Mesendoderm (in vitro differentiated cells): ENCODE results near the gene GLRX2.

Experiments used
- DNase-seq: peaks from one replicate; pipeline ENCODE4 v3.0.0; 2013
- H2AK5ac ChIP-seq: 2 replicates; pipeline ENCODE4 v1.6.1; 2013; ENCODE audit warnings: low read length, inconsistent platforms
- H2BK120ac ChIP-seq: 2 replicates; pipeline ENCODE4 v1.6.1; 2013; ENCODE audit warnings: low read depth, mild to moderate bottlenecking, low read length, moderate library complexity, mixed read lengths
- H2BK15ac ChIP-seq: replicated peaks from 2 replicates; pipeline ENCODE4 v1.6.1; 2013; ENCODE audit warnings: low read depth, mild to moderate bottlenecking, moderate library complexity
- H2BK5ac ChIP-seq: 2 replicates; pipeline ENCODE4 v1.6.1; 2013; ENCODE audit warnings: low read length, inconsistent platforms
- H3K18ac ChIP-seq: 2 replicates; pipeline ENCODE4 v1.6.1; 2013; ENCODE audit warnings: mild to moderate bottlenecking, low read length, mixed read lengths
- H3K23ac ChIP-seq: one replicate; pipeline ENCODE4 v1.6.1; 2013; ENCODE audit warnings: low read length
- H3K27ac ChIP-seq: 2 replicates; pipeline ENCODE4 v1.5.1; 2013; ENCODE audit warnings: low read depth, mild to moderate bottlenecking, inconsistent platforms, low read length, moderate library complexity
- H3K27me3 ChIP-seq: 2 replicates; pipeline ENCODE4 v1.6.1; 2013; ENCODE audit warnings: low read length, control low read depth, mild to moderate bottlenecking, inconsistent platforms; ENCODE audit not compliant: insufficient read depth, poor library complexity
- H3K36me3 ChIP-seq: 2 replicates; pipeline ENCODE4 v1.6.1; 2013; ENCODE audit warnings: low read length, inconsistent platforms; ENCODE audit not compliant: control insufficient read depth, insufficient read depth
- H3K4ac ChIP-seq: one replicate; pipeline ENCODE4 v1.6.1; 2013; ENCODE audit warnings: low read depth, mild to moderate bottlenecking, low read length, moderate library complexity
- H3K4me1 ChIP-seq: 2 replicates; pipeline ENCODE4 v1.6.1; 2013; ENCODE audit warnings: low read depth, low read length, inconsistent platforms; ENCODE audit not compliant: control insufficient read depth
- H3K4me2 ChIP-seq: 2 replicates; pipeline ENCODE4 v1.6.1; 2013; ENCODE audit warnings: low read length
- H3K4me3 ChIP-seq: 2 replicates; pipeline ENCODE4 v1.5.1; 2013; ENCODE audit warnings: mild to moderate bottlenecking, low read length
- H3K56ac ChIP-seq: one replicate; pipeline ENCODE4 v1.6.1; 2013; ENCODE audit warnings: low read length
- H3K79me1 ChIP-seq: 2 replicates; pipeline ENCODE4 v1.6.1; 2013; ENCODE audit warnings: low read length, inconsistent platforms
- H3K79me2 ChIP-seq: 2 replicates; pipeline ENCODE4 v1.6.1; 2013; ENCODE audit warnings: mild to moderate bottlenecking, low read length; ENCODE audit not compliant: control insufficient read depth, insufficient read depth
- H3K9ac ChIP-seq: 2 replicates; pipeline ENCODE4 v1.6.1; 2013; ENCODE audit warnings: low read length, inconsistent platforms
- H4K5ac ChIP-seq: one replicate; pipeline ENCODE4 v1.6.1; 2013; ENCODE audit warnings: low read length
- H4K8ac ChIP-seq: one replicate; pipeline ENCODE4 v1.6.1; 2013; ENCODE audit warnings: low read depth, mild to moderate bottlenecking, control low read depth, low read length, moderate library complexity
- WGBS: extraction: QIAGEN DNeasy Blood & Tissue Kit; methylation state at CpG from one replicate; pipeline ENCODE4 v1.1.7; 2013; ENCODE audit warnings: low lambda C conversion rate, missing lambda C conversion rate; ENCODE audit not compliant: insufficient coverage; ENCODE audit errors: extremely low coverage; 5-methylcytosine and 5-hydroxymethylcytosine counted together

Gene GLRX2

DNA sequence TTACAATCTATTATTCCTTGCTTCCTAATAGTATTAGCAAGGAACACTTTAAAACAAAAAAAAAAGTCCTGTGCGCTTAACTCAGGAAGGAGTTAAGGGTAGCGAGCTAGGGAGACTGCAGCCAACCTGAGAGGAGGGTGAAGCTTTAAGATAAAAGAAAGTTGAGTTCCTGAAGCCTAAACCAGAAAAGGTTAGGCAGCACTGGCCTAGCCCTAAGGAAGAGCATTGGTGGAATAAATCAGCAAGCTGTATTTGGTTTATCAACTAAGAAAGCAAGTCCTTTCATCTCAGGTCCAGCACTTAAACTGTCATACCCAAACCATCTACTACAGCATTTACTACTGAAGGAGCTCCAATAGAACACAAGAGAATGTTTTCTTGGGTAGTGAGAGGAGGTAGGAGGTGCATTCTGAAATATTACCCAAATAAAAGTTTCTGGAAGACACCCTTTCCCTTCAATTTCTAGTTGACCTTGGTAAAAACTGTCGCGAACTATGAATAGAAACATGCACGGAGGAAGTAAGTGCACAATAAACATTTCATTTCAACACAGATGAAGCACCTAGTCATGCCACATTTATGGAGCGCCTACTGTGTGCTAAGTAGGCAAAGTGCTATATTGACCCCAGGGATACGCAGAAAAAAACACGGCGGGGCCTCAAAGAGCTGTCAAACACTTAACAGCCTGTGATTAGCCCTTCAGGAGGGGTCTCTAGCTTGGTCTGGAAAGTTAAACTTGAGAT is 1.3 kb downstream of the GLRX2 start:
- Histone ChIP-seq H2BK15ac (no peak overlapping the region), H3K27me3 (no peaks in the 10 kb centered on the region), H2AK5ac (no peak overlapping the region), H3K4me1 (peaks cover 5% of the 10 kb centered on the region), H4K8ac (no peak overlapping the region), H3K9ac (peak overlapping the region; percentile 79), H3K18ac (no peak overlapping the region), H2BK5ac (no peak overlapping the region), H3K4me3 (peak overlapping the region; percentile 83), H3K36me3 (no peaks in the 10 kb centered on the region), H4K5ac (no peak overlapping the region), H2BK120ac (no peak overlapping the region), H3K56ac (peak overlapping the region; percentile 94), H3K79me2 (no peaks in the 10 kb centered on the region), H3K4ac (no peak overlapping the region), H3K79me1 (no peaks in the 10 kb centered on the region), H3K27ac (no peak overlapping the region), H3K23ac (peak overlapping the region; percentile 81), H3K4me2 (peak overlapping the region; percentile 45)
- DNase-seq: peak; percentile 31
- WGBS: no CpG with 5 or more reads among the region's 9 CpGs

DNA sequence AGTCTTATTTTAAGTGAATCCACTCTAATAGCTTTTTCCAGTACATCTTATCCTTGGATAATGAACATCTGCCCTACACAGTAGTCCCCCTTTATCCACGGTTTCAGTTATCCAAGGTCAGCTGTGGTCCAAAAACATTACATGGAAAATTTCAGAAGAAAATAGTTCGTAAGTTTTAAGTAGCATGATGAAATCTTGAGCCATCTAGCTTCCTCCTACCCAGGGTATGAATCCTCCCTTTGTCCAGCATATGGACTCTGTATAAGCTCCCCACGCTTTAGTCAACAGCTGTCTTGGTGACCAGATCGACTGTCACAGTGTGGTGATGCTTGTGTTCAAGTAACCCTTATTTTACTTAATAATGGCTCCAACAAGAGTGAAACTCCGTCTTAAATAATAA is 2.6 kb downstream of the GLRX2 start:
- no peak overlapping the region for H3K9ac ChIP-seq
- H3K23ac ChIP-seq: no peak overlapping the region
- no peak overlapping the region for H2BK15ac ChIP-seq
- peaks cover 5% of the 10 kb centered on the region for H3K4me1 ChIP-seq
- no peak overlapping the region for H3K4ac ChIP-seq
- no peak overlapping the region for H4K8ac ChIP-seq
- H3K79me2 ChIP-seq: no peaks in the 10 kb centered on the region
- no peaks in the 10 kb centered on the region for H3K27me3 ChIP-seq
- H3K56ac ChIP-seq: no peak overlapping the region
- no peak overlapping the region for H3K18ac ChIP-seq
- H3K4me3 ChIP-seq: no peak overlapping the region
- H3K36me3 ChIP-seq: no peaks in the 10 kb centered on the region
- H4K5ac ChIP-seq: no peak overlapping the region
- no peak overlapping the region for H2AK5ac ChIP-seq
- H3K79me1 ChIP-seq: no peaks in the 10 kb centered on the region
- no peak overlapping the region for H2BK120ac ChIP-seq
- H3K4me2 ChIP-seq: no peak overlapping the region
- DNase-seq: no peak
- no peak overlapping the region for H3K27ac ChIP-seq
- no peak overlapping the region for H2BK5ac ChIP-seq
- no CpG with 5 or more reads among the region's 5 CpGs for WGBS

DNA sequence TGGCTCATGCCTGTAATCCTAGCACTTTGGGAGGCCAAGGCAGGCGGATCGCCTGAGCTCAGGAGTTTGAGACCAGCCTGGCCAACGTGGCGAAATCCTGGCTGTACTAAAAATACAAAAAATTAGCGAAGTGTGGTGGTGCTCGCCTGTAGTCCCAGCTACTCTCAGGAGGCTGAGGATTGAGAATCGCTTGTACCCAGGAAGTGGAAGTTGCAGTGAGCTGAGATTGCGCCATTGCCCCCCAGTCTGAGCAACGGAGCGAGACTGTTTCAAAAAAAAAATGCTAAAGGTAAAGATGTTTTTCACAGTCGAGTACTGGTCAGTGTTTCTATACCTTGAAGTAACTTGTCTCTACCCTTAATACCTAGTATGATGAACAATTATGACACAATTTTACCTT is 11.1 kb downstream of the GLRX2 start:
- no CpG with 5 or more reads among the region's 11 CpGs for whole genome bisulfite sequencing
- Histone ChIP-seq H3K79me1 (no peaks in the 10 kb centered on the region), H2BK120ac (no peak overlapping the region), H3K56ac (no peak overlapping the region), H3K9ac (no peak overlapping the region), H3K27me3 (no peaks in the 10 kb centered on the region), H2AK5ac (no peak overlapping the region), H3K4me3 (no peak overlapping the region), H3K4me1 (no peaks in the 10 kb centered on the region), H4K5ac (no peak overlapping the region), H3K4me2 (no peak overlapping the region), H3K23ac (no peak overlapping the region), H2BK15ac (no peak overlapping the region), H3K27ac (no peak overlapping the region), H3K79me2 (no peaks in the 10 kb centered on the region), H3K4ac (no peak overlapping the region), H3K36me3 (no peaks in the 10 kb centered on the region), H3K18ac (no peak overlapping the region), H2BK5ac (no peak overlapping the region), H4K8ac (no peak overlapping the region)
- no peak for DNase-seq

DNA sequence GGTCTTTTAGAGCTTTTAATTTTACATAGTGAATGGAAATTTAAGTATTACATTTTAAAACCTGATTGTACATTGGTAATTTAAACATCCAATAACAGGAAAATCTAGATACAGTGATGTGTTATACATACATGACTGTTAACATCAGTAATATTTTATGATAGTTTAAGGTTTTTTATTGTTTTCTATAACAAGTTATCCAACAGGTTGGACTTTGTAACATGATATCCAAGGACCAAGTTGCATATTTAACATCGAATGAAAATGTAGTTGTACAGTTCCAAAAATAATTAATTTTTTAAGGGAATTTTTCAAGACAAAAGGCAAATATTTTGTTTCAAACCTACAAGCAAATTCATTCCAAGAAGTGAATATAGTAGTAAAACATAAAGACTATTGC is 14.3 kb downstream of the GLRX2 start:
- Histone ChIP-seq H3K23ac (no peak overlapping the region), H3K79me2 (no peaks in the 10 kb centered on the region), H4K5ac (no peak overlapping the region), H3K4me2 (no peak overlapping the region), H3K27me3 (no peaks in the 10 kb centered on the region), H2BK5ac (no peak overlapping the region), H3K36me3 (no peaks in the 10 kb centered on the region), H3K4me1 (no peaks in the 10 kb centered on the region), H3K56ac (no peak overlapping the region), H3K9ac (no peak overlapping the region), H4K8ac (no peak overlapping the region), H3K27ac (no peak overlapping the region), H3K4ac (no peak overlapping the region), H2BK15ac (no peak overlapping the region), H2AK5ac (no peak overlapping the region), H3K18ac (no peak overlapping the region), H3K79me1 (no peaks in the 10 kb centered on the region), H3K4me3 (no peak overlapping the region), H2BK120ac (no peak overlapping the region)
- WGBS: no CpG with 5 or more reads among the region's 1 CpG
- DNase-seq: no peak

DNA sequence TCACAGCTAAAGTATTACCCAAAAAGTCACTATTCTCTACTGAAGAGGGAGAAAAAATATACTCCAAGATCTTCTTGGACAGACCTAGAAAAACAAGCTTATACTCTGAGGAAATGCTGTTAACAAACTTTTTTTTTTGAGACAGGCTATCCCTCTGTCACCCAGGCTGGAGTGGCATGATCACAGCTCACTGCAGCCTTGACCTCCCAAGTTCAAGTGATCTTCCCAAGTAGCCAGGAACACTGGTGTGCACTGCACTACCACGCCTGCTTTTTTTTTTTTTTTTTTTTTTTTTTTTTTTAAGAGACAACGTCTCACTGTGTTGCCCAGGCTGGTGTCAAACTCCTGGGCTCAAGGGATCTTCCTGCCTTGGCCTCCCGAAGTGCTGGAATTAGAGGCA is 17.3 kb downstream of the GLRX2 start:
- H3K27me3 ChIP-seq: no peaks in the 10 kb centered on the region
- no peak overlapping the region for H2AK5ac ChIP-seq
- H3K79me1 ChIP-seq: no peaks in the 10 kb centered on the region
- H4K8ac ChIP-seq: no peak overlapping the region
- no peak overlapping the region for H2BK5ac ChIP-seq
- no peak for DNase-seq
- no peaks in the 10 kb centered on the region for H3K36me3 ChIP-seq
- no peak overlapping the region for H3K9ac ChIP-seq
- H2BK120ac ChIP-seq: no peak overlapping the region
- no peaks in the 10 kb centered on the region for H3K79me2 ChIP-seq
- no peak overlapping the region for H3K27ac ChIP-seq
- H3K4me1 ChIP-seq: no peaks in the 10 kb centered on the region
- H3K4me2 ChIP-seq: no peak overlapping the region
- H2BK15ac ChIP-seq: no peak overlapping the region
- no peak overlapping the region for H3K23ac ChIP-seq
- H3K4ac ChIP-seq: no peak overlapping the region
- no CpG with 5 or more reads among the region's 3 CpGs for WGBS
- no peak overlapping the region for H4K5ac ChIP-seq
- no peak overlapping the region for H3K56ac ChIP-seq
- no peak overlapping the region for H3K18ac ChIP-seq
- no peak overlapping the region for H3K4me3 ChIP-seq

DNA sequence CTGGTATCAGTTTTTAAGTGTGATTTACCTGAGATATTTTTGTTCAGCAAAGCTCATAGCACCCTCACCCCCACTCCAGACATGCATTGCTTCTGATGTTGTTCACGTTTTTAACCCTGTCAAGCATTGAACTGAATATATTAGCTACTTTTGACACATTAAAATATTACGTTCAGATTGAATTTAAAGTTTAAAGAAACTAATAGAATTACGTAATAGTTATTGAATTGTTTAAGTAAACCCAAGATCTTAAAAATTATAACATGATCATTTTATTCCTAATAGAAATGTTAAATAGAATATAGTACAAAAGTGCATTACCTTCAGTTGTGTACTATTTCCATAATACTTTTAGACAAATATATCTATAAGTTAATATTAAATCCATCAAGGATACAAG is 18.9 kb downstream of the GLRX2 start:
- no peak overlapping the region for H3K9ac ChIP-seq
- no peak overlapping the region for H2BK5ac ChIP-seq
- H3K18ac ChIP-seq: no peak overlapping the region
- no peak for DNase-seq
- WGBS: 100% methylated on average over 2 of the region's 3 CpGs
- H3K23ac ChIP-seq: no peak overlapping the region
- no peak overlapping the region for H4K8ac ChIP-seq
- H3K56ac ChIP-seq: no peak overlapping the region
- H3K27me3 ChIP-seq: no peaks in the 10 kb centered on the region
- H4K5ac ChIP-seq: no peak overlapping the region
- H2BK15ac ChIP-seq: no peak overlapping the region
- no peaks in the 10 kb centered on the region for H3K36me3 ChIP-seq
- H3K27ac ChIP-seq: no peak overlapping the region
- no peak overlapping the region for H3K4ac ChIP-seq
- no peak overlapping the region for H2BK120ac ChIP-seq
- H2AK5ac ChIP-seq: no peak overlapping the region
- no peaks in the 10 kb centered on the region for H3K4me1 ChIP-seq
- no peak overlapping the region for H3K4me2 ChIP-seq
- H3K79me1 ChIP-seq: no peaks in the 10 kb centered on the region
- H3K4me3 ChIP-seq: no peak overlapping the region
- no peaks in the 10 kb centered on the region for H3K79me2 ChIP-seq
